ENCODE data around the gene ZCCHC7.

ZCCHC7 gene

DNA sequence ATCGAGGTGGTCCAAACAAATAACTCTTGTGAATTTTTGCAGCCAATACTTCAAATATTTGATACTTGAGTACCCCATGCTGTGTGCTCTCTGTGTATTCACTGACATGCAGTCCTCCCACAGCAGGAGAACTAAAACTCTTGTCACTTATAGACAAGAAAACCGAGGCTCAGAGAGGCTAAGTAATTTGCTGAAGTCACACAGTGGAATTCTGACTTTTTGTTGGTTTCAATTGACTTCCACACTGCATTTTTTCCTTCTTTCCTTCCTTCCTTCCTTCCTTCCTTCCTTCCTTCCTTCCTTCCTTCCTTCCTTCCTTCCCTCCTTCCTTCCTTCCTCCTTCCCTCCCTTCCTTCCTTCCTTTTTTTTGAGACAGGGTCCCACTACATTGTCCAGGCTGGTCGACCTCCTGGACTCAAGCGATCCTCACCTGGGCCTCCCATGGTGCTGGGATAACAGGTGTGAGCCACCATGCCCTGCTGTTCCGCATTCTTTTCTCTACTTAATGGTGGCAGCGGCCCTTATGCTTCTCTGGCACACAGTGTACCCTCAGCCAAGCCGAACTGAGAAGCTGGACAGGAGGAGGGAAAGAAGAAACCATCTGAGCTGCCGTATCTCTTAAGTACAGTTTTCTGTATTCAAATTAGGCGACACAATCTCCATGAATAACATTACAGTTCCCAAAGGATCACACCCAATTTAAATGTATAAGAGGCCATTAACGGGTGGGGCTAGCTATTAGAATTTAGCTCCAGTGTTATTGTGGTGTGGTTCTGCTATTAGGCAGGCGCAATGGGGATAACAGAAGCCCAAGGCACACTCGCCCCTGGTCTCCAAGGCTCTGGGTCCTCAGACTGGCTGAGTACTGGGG lies 263.7 kb downstream of the ZCCHC7 start:
- TF ChIP-seq FOXP2 (optimal IDR thresholded peaks at IDR 0.05; ENCODE audit: borderline replicate concordance, extremely low read depth, extremely low read length, insufficient read depth): no peak
- TF ChIP-seq, protein P1, sequence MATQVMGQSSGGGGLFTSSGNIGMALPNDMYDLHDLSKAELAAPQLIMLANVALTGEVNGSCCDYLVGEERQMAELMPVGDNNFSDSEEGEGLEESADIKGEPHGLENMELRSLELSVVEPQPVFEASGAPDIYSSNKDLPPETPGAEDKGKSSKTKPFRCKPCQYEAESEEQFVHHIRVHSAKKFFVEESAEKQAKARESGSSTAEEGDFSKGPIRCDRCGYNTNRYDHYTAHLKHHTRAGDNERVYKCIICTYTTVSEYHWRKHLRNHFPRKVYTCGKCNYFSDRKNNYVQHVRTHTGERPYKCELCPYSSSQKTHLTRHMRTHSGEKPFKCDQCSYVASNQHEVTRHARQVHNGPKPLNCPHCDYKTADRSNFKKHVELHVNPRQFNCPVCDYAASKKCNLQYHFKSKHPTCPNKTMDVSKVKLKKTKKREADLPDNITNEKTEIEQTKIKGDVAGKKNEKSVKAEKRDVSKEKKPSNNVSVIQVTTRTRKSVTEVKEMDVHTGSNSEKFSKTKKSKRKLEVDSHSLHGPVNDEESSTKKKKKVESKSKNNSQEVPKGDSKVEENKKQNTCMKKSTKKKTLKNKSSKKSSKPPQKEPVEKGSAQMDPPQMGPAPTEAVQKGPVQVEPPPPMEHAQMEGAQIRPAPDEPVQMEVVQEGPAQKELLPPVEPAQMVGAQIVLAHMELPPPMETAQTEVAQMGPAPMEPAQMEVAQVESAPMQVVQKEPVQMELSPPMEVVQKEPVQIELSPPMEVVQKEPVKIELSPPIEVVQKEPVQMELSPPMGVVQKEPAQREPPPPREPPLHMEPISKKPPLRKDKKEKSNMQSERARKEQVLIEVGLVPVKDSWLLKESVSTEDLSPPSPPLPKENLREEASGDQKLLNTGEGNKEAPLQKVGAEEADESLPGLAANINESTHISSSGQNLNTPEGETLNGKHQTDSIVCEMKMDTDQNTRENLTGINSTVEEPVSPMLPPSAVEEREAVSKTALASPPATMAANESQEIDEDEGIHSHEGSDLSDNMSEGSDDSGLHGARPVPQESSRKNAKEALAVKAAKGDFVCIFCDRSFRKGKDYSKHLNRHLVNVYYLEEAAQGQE (IDR thresholded peaks at IDR 0.05; ENCODE audit: insufficient read depth in 1 of 2, low read depth in 2 of 2, low read length in 2 of 2): no peak
- no peak for TF ChIP-seq SIN3A (IDR thresholded peaks at IDR 0.05; ENCODE audit: borderline replicate concordance, insufficient read depth, low read length)
- TF ChIP-seq TAF1 (IDR thresholded peaks at IDR 0.05; ENCODE audit: borderline replicate concordance, insufficient read depth, low read length): no peak
- no peak for TF ChIP-seq POLR2AphosphoS5 (IDR thresholded peaks at IDR 0.05; ENCODE audit: low read depth, low read length)

DNA sequence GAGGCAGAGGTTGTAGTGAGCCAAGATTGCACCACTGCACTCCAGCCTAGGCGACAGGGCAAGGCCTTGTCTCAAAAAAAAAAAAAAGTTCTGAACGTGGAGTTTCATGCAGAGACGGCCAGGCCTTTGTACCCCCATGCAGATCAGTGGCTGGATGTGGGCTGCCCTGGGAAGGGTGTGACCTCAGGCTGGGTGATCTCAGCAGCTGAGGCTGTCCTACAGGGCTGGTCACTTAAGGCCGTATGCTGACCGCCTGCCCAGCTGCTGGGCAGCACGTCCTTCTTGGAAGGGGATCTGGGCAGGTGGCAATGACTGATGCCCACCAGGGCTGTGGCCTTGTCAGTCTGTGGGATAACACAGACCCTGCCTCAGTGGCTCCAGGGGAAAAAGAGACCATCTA lies 264.9 kb downstream of the ZCCHC7 start:
- TF ChIP-seq FOXP2 (optimal IDR thresholded peaks at IDR 0.05; ENCODE audit: borderline replicate concordance, extremely low read depth, extremely low read length, insufficient read depth) (no peak), SIN3A (IDR thresholded peaks at IDR 0.05; ENCODE audit: borderline replicate concordance, insufficient read depth, low read length) (no peak), TAF1 (IDR thresholded peaks at IDR 0.05; ENCODE audit: borderline replicate concordance, insufficient read depth, low read length) (no peak), POLR2AphosphoS5 (IDR thresholded peaks at IDR 0.05; ENCODE audit: low read depth, low read length) (no peak)
- TF ChIP-seq, protein P1 (IDR thresholded peaks at IDR 0.05; ENCODE audit: insufficient read depth in 1 of 2, low read depth in 2 of 2, low read length in 2 of 2): no peak

DNA sequence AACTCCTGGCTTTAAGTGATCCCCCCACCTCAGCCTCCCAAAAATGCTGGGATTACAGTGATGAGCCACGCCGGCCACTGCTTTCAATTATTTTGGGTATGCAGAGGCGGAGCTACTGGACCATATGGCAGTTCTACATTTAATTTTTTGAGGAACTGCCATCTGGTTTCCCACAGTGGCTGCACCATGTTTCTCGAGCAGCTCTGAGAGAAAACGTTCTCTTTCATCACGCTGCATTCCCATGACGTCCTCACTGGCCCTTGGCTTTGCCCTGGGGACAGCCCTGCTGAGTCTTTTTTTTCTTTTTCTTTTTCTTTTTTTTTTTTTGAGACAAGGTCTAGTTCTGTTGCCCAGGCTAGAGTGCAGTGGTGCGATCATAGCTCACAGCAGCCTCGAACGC lies 266.6 kb downstream of the ZCCHC7 start:
- TF ChIP-seq, protein P1 (IDR thresholded peaks at IDR 0.05; ENCODE audit: insufficient read depth in 1 of 2, low read depth in 2 of 2, low read length in 2 of 2): no peak
- TF ChIP-seq POLR2AphosphoS5 (IDR thresholded peaks at IDR 0.05; ENCODE audit: low read depth, low read length) (no peak), TAF1 (IDR thresholded peaks at IDR 0.05; ENCODE audit: borderline replicate concordance, insufficient read depth, low read length) (no peak), SIN3A (IDR thresholded peaks at IDR 0.05; ENCODE audit: borderline replicate concordance, insufficient read depth, low read length) (no peak), FOXP2 (optimal IDR thresholded peaks at IDR 0.05; ENCODE audit: borderline replicate concordance, extremely low read depth, extremely low read length, insufficient read depth) (no peak)

DNA sequence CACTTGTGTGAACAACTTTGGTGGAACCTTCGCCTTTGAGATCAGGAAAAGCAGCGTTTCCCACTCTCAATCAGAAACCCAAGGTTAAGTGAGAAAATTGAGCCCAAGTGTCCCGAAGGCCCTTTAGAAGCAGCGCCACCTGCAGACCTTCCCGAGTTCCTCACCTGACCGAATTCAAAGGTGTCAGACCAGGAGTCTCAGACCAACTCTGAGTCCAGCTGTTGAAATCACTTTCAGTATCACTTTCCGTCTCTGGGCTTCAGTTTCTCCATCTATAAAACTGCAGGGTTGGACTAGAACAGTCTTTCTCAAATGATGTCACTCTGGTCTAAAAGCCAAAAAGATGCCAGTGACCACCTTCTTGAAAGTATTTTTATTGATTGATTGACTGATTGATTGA lies 270.4 kb downstream of the ZCCHC7 start:
- no peak for TF ChIP-seq SIN3A (IDR thresholded peaks at IDR 0.05; ENCODE audit: borderline replicate concordance, insufficient read depth, low read length)
- no peak for TF ChIP-seq FOXP2 (optimal IDR thresholded peaks at IDR 0.05; ENCODE audit: borderline replicate concordance, extremely low read depth, extremely low read length, insufficient read depth)
- TF ChIP-seq, protein P1 (IDR thresholded peaks at IDR 0.05; ENCODE audit: insufficient read depth in 1 of 2, low read depth in 2 of 2, low read length in 2 of 2): no peak
- TF ChIP-seq POLR2AphosphoS5 (IDR thresholded peaks at IDR 0.05; ENCODE audit: low read depth, low read length): no peak
- no peak for TF ChIP-seq TAF1 (IDR thresholded peaks at IDR 0.05; ENCODE audit: borderline replicate concordance, insufficient read depth, low read length)

Measured in PFSK-1 (cell line).